Smooth muscle cell (in vitro differentiated cells): ENCODE data around the gene MICALL2. TPM values are rescaled to one million over a fixed set of nuclear protein-coding genes. Genes with fewer than 3 reads are reported as not detected.

Experiments used
- DNase-seq: peaks from one replicate; lab custom pipeline; 2025; ENCODE audit not compliant: unreplicated experiment; lab: John Stamatoyannopoulos, UW
- H2AFZ ChIP-seq: fragments of 200-600 bp; sonication (generic); 2 replicates; pipeline ENCODE4 v1.6.0; 2016; ENCODE audit warnings: antibody characterized with exemption, low read depth, mild to moderate bottlenecking
- H3F3A ChIP-seq: fragments of 200-600 bp; sonication (generic); 2 replicates; pipeline ENCODE4 v1.6.0; 2017; ENCODE audit warnings: antibody characterized with exemption, low read depth
- H3K27ac ChIP-seq: fragments of 200-600 bp; sonication (generic); 2 replicates; pipeline ENCODE4 v1.5.1; 2016; ENCODE audit warnings: low read depth, mild to moderate bottlenecking
- H3K27me3 ChIP-seq: fragments of 200-600 bp; sonication (generic); 2 replicates; pipeline ENCODE4 v1.6.1; 2016; ENCODE audit warnings: low read depth, mild to moderate bottlenecking
- H3K36me3 ChIP-seq: fragments of 200-600 bp; sonication (generic); 2 replicates; pipeline ENCODE4 v1.5.1; 2016; ENCODE audit warnings: low read depth
- H3K4me1 ChIP-seq: fragments of 200-600 bp; sonication (generic); 2 replicates; pipeline ENCODE4 v1.5.1; 2016; ENCODE audit warnings: low read depth
- H3K4me2 ChIP-seq: fragments of 200-600 bp; sonication (generic); 2 replicates; pipeline ENCODE4 v1.6.0; 2016; ENCODE audit warnings: mild to moderate bottlenecking
- H3K4me3 ChIP-seq: fragments of 200-600 bp; sonication (generic); 2 replicates; pipeline ENCODE4 v1.5.1; 2016; ENCODE audit warnings: mild to moderate bottlenecking
- H3K79me2 ChIP-seq: fragments of 200-600 bp; sonication (generic); 2 replicates; pipeline ENCODE4 v1.6.0; 2016; ENCODE audit warnings: low read depth, mild to moderate bottlenecking
- H3K9ac ChIP-seq: fragments of 200-600 bp; sonication (generic); 2 replicates; pipeline ENCODE4 v1.6.0; 2016; ENCODE audit warnings: low read depth
- H3K9me3 ChIP-seq: fragments of 200-600 bp; sonication (generic); replicated peaks from 2 replicates; pipeline ENCODE4 v1.5.1; 2016; ENCODE audit warnings: low read depth
- H4K20me1 ChIP-seq: fragments of 200-600 bp; sonication (generic); 2 replicates; pipeline ENCODE4 v1.6.0; 2016; ENCODE audit warnings: low read depth
- WGBS: methylation state at CpG from one replicate; pipeline ENCODE4 v1.1.7; 2016; ENCODE audit warnings: low lambda C conversion rate; 5-methylcytosine and 5-hydroxymethylcytosine counted together
- polyA plus RNA-seq: library from polyadenylated mRNA; unstranded; fragments of >200 nt; fragmentation: Nextera tagmentation; extraction: Ambion mirVana; gene quantifications from 2 replicates; pipeline ENCODE4 v1.2.1, GENCODE V29; 2016
- total RNA-seq: library from RNA; depleted of rRNA; stranded (reverse); fragments of >200 nt; gene quantifications from 2 replicates; pipeline ENCODE4 v1.2.3, GENCODE V29; 2014
- TF ChIP-seq, protein P1 (sequence below): fragments of 200-600 bp; sonication (generic); IDR thresholded peaks from 2 replicates; pipeline ENCODE4 v1.5.1; 2017; ENCODE audit warnings: borderline replicate concordance, mild to moderate bottlenecking, antibody characterized with exemption; ENCODE audit not compliant: insufficient read depth, poor library complexity, severe bottlenecking

Gene MICALL2
- total and polyA plus RNA-seq, 2 experiments from 2014 or later = 4.2 to 18.9 TPM

DNA sequence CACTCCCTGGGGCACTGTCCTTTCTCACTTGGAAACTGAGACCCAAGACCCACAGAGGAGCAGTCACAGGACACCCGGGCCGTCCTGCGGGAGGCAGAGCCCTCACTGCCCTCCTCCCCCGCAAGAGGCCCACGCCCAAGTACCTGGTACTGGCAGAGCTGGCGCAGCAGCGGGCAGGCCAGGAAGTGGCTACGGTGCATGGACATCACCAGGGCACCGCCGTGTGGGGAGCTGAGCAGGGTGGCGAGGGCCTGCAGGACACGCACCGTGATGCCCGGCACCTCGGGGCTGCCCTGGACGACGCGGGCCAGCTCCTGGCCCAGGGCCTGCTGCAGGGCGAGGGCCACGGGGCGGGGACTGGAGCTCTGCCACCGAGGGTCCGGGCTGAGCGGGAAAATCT is 20.0 kb upstream of the MICALL2 start:
- WGBS = 96% methylated on average over 24 of the region's 24 CpGs
- TF ChIP-seq, protein P1, sequence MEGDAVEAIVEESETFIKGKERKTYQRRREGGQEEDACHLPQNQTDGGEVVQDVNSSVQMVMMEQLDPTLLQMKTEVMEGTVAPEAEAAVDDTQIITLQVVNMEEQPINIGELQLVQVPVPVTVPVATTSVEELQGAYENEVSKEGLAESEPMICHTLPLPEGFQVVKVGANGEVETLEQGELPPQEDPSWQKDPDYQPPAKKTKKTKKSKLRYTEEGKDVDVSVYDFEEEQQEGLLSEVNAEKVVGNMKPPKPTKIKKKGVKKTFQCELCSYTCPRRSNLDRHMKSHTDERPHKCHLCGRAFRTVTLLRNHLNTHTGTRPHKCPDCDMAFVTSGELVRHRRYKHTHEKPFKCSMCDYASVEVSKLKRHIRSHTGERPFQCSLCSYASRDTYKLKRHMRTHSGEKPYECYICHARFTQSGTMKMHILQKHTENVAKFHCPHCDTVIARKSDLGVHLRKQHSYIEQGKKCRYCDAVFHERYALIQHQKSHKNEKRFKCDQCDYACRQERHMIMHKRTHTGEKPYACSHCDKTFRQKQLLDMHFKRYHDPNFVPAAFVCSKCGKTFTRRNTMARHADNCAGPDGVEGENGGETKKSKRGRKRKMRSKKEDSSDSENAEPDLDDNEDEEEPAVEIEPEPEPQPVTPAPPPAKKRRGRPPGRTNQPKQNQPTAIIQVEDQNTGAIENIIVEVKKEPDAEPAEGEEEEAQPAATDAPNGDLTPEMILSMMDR = no peak
- Histone ChIP-seq H3K4me1 (no peaks in the 10 kb centered on the region), H3K4me3 (no peak overlapping the region), H3K27me3 (no peaks in the 10 kb centered on the region), H3K4me2 (no peak overlapping the region), H3K27ac (no peak overlapping the region), H3K79me2 (no peaks in the 10 kb centered on the region), H3K36me3 (no peaks in the 10 kb centered on the region), H3F3A (no peaks in the 10 kb centered on the region), H4K20me1 (peaks cover 3% of the 10 kb centered on the region), H2AFZ (no peak overlapping the region), H3K9me3 (no peaks in the 10 kb centered on the region), H3K9ac (no peak overlapping the region)
- no peak for DNase-seq

DNA sequence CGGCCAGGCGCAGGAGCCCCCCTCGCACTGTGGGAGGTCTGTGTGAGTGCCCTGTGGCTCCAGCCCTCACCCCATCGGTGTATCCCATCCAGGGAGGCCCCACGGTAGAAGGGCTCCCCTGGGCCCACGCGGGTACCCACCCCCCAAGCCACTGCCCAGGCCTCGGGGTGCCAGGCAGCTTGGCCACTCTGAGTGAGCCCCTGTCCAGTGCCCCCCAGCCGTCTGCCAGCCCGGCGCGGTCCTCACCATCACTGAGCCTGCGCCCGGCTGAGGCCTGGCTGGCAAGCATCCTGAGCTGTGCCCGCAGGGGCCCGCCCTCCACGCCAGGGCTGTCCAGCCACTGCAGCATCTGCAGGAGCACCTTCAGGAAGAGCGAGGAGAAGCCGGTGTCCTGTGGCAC is 19.2 kb upstream of the MICALL2 start:
- TF ChIP-seq, protein P1 = no peak
- no peak overlapping the region for H3K27ac ChIP-seq
- H3K4me3 ChIP-seq = no peak overlapping the region
- H3F3A ChIP-seq = no peaks in the 10 kb centered on the region
- no peak overlapping the region for H3K4me2 ChIP-seq
- H3K9ac ChIP-seq = no peak overlapping the region
- H3K27me3 ChIP-seq = no peaks in the 10 kb centered on the region
- DNase-seq = no peak
- 98% methylated on average over 15 of the region's 19 CpGs for WGBS
- H3K4me1 ChIP-seq = no peaks in the 10 kb centered on the region
- no peaks in the 10 kb centered on the region for H3K79me2 ChIP-seq
- H4K20me1 ChIP-seq = peaks cover 5% of the 10 kb centered on the region
- no peak overlapping the region for H2AFZ ChIP-seq
- no peaks in the 10 kb centered on the region for H3K9me3 ChIP-seq
- H3K36me3 ChIP-seq = no peaks in the 10 kb centered on the region

DNA sequence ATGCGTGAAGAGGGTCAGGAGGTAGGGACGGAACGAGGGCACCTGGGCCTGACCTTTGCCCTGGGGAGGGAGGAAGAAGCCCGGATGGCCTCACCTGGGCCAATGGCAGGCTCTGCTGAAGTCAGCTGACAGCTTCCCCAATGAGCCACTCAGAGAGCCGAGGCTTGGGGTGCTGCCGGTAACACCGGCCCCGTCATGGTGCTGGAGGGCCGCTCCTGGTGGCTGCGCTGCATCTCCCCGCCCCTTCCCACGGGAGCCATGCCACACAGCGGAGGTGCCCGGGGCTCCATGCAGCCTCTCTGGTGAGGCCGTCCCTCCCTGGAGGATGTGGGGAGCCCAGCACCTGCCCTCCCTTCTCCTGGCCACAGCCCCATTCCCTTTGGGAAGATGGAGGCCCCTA is 17.6 kb upstream of the MICALL2 start:
- no peaks in the 10 kb centered on the region for H3K79me2 ChIP-seq
- TF ChIP-seq, protein P1 = no peak
- H3K9ac ChIP-seq = no peak overlapping the region
- H4K20me1 ChIP-seq = peaks cover 5% of the 10 kb centered on the region
- H2AFZ ChIP-seq = no peak overlapping the region
- no peaks in the 10 kb centered on the region for H3K4me1 ChIP-seq
- no peaks in the 10 kb centered on the region for H3F3A ChIP-seq
- DNase-seq = no peak
- no peak overlapping the region for H3K4me2 ChIP-seq
- no peaks in the 10 kb centered on the region for H3K27me3 ChIP-seq
- H3K27ac ChIP-seq = no peak overlapping the region
- no peak overlapping the region for H3K4me3 ChIP-seq
- 98% methylated on average over 15 of the region's 15 CpGs for WGBS
- H3K36me3 ChIP-seq = no peaks in the 10 kb centered on the region
- no peaks in the 10 kb centered on the region for H3K9me3 ChIP-seq

DNA sequence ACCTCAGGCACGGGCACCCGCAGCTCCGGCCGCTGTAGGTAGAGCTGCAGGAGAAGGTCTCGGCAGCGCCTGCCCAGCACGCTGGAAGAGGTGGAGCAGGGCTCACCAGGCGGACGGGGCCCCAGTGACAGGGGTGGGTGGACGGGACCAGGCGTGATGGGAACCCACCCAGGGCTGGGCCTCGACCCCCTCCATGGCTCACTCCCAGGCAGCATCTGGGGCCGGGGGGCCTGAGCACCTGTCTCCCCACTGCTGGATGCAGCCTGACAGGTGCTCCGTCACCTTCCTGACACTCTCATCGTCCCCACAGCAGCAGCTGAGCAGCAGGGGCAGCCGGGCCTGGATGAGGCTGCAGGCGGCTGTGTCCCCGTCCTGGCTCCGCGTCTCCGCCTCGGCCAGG is 16.7 kb upstream of the MICALL2 start:
- TF ChIP-seq, protein P1 = no peak

More for the DNA sequence above, 16.7 kb upstream of the MICALL2 start:
- Histone ChIP-seq H2AFZ (no peak overlapping the region), H3K79me2 (no peaks in the 10 kb centered on the region), H3K9ac (no peak overlapping the region), H4K20me1 (peaks cover 5% of the 10 kb centered on the region), H3K36me3 (no peaks in the 10 kb centered on the region), H3K4me2 (no peak overlapping the region), H3K4me1 (no peaks in the 10 kb centered on the region), H3K9me3 (no peaks in the 10 kb centered on the region), H3K4me3 (no peak overlapping the region), H3K27ac (no peak overlapping the region), H3K27me3 (no peaks in the 10 kb centered on the region), H3F3A (no peaks in the 10 kb centered on the region)
- 99% methylated on average over 13 of the region's 22 CpGs for WGBS
- DNase-seq = no peak
